CD4-positive, alpha-beta T cell treated with Interleukin-1 beta for 1 hour (primary cell): ENCODE data around the gene PAPPA.

ENCODE experiments used
- DNase-seq, 2 donors: peaks; one replicate each; pipeline ENCODE4 v3.0.0-alpha.2; 2020 to 2022

Gene PAPPA

DNA sequence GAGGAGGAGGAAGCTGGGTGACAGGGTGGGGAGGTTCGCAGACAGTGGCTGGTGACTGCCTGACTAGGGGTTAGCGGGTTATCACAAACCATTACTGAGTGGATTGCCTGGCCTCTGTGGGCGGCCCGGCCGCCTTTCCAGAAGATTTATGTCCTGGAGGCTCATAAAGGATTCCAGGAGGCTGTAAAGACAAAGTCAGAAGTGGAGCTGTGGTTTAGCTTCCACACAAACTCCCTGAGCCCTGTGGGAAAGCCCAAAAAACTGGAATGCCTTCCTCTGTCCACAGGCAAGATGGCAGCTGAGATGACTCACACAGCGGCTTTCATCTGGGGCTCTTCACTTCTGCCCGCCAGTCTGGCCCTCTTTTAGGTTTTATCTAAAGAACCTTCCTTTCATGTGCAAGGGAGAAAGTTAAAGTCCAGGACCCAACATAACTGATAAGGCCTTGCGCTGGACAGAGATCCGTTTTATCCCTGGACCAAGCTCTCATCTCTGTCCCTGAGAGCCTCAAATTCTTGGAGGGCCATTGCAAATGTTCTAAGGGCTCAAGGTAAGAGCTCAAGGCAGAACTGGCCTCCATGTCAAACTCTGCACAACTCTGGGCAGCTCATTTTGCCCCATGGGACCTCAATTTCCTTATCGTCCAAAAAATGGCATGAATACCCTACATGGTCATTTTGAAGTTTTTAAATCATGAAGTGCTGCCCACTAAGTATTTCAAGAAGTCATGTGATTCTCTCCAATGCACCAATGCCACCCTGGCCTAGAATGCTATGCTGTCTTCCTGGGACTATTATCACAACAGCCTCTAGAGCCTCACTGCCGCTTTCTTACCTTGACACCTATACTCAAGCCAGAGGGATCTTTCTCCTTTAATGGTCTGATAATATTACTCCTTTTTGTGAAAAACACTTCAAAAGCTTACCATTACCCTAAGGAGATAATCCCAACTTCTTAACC lies 284.1 kb downstream of the PAPPA start:
- DNase-seq, result no peak

DNA sequence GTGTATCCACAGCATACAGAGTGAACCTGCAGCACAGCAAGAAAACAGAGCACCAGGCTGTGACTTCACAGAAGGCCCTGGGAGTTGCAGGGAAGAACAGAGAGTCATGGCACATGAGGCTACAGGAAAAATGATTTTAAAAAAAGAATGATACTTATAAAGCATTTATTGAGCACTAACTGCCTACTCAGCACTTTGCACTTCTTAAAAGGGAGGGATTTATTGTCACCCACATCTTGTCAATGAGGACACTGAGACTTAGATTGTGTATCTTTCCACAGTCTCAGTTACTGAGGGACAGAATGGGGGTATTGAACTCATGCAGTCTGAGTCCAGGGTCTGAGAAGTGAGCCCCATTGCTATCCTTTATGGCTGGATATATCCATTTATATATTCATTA lies 288.9 kb downstream of the PAPPA start:
- DNase-seq, result no peak

DNA sequence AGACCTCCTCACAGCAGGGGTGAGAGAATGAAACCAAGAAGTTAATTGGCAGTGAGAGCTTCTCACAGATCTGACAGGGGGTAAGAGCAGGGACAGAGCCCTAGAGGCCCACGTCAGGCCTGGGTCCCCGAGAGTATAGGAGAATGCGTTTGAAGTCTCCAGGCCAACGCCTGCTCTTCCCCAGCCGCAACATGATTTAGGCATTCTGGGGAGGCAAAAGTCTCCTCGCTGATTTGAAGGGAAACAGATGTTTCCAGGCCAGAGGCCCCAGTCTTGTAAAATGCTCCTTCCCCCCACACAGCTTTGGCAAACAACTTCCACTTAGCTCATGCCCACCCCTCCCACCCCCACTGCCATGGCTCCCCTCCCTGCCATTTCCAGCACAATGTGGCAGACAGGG lies 294.3 kb downstream of the PAPPA start:
- DNase-seq, result no peak

DNA sequence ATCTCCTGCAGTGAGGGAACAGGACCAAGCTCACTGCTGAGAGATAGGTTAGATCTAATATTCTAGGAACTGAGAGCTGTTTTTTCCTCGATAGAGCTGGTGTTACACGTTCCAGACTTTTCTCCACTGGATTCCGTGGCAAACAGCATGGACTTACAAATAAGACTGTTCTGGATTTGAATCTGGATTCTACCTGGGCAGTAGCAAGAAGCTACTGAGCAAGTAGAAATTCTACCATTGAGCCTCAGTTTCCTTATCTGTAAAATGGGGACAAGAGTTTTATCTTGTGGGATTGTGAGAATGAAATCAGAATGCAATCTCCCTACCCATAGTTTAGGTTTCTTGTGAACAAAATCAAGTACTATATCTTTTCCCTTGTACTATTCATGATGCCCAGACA lies 294.8 kb downstream of the PAPPA start:
- no peak for DNase-seq

DNA sequence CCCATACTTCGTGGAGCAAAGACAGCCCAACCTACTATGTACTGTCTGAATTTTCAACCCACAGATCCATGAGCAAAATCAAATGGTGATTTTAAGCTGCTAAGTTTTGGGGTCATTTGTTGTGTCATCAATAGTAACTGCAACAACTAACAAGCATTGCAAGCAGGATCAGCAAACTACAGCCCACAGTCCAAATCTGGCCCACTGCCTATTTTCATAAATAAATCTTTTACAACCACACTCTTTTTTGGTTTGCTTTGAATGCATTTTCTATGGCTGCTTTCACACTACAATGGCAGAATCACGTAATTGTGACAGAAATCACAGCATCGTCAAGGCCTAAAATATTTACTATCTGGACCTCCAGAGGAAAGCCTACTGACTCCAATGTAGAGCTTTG lies 296.4 kb downstream of the PAPPA start:
- no peak for DNase-seq

DNA sequence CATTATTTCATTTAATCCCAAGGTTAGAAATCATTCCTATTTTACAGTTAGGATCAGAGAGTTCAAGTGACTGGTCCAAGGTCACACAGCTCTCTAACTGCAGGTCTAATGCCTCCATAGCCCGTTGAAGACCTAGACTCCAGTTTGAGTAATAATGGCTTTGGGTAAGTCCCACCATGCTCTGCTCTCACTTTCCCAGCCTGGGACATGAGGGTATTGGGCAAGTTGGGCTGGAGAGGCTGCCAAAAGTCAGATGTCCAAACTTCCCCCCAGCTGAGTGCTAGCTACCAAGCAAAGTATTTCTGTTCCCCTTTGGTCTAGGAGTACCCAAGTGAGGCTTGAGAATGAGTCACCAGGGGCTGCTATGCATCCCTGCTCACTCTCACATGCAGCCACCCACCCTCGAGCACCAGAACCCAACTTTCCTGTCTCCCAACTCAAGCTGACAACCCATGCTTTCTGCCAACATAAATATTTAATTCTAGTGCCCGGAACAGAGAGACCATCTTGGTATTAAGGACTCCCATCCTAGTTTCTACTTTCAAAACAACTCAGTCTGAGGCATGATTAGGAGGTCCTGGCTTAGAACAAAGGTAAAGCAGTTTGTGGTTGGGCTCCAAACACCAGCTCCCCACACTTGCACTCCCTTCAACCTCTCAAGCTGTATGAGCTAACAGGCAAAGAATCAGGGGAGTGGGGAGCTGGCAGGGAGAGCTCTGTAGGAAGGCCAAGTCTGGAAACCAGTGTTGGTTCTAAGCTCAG lies 297.0 kb downstream of the PAPPA start:
- peak in 1 of 2 donors; percentile 5 for DNase-seq

DNA sequence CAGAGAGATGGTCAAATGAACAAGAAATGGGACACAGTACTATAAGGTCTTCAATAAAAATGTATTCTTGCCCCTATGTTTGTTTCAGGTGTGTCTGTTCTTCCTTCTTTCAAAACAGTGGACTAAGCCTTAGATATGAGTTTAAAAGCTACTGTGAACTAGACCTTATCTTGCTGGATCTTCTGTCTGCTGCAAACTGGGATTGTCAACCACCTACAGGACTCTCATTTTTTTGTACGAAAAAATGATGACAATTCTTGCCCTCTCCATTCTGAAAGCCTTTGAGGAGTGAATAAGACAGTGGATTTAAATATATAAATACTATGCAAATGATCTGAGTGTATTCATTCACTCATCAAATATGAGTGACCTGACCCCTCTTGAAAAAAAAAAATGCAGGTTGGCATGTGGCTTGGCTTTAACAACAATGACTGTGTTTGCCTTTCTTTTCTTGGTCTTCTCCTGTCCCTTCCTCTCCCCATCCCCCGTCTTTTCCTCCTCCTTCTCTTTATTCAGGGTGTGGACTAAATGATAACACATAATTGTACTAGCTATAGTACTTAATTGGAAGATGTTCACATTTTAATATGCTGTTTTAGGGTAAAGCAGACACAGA lies 298.0 kb downstream of the PAPPA start:
- DNase-seq, result no peak
